HG02885 (cell line): ENCODE data around the gene MACROD2.
"Not testable (repeated sequence)": the region's sequence is repeated elsewhere in the genome, so short reads cannot be mapped to it uniquely, and the experiment has no call there.

Source experiments
- ATAC-seq: cut with Tn5 transposase; IDR thresholded peaks from one replicate; pipeline ENCODE4 v1.9.1; 2021; ENCODE audit warnings: mild to moderate bottlenecking; ENCODE audit not compliant: unreplicated experiment, poor library complexity

The MACROD2 gene

GRCh38 chr20:15091421-15092037 is 1096.2 kb downstream of the MACROD2 start:
- no peak for ATAC-seq

GRCh38 chr20:15098351-15098750 is 1103.0 kb downstream of the MACROD2 start:
- no peak for ATAC-seq

DNA sequence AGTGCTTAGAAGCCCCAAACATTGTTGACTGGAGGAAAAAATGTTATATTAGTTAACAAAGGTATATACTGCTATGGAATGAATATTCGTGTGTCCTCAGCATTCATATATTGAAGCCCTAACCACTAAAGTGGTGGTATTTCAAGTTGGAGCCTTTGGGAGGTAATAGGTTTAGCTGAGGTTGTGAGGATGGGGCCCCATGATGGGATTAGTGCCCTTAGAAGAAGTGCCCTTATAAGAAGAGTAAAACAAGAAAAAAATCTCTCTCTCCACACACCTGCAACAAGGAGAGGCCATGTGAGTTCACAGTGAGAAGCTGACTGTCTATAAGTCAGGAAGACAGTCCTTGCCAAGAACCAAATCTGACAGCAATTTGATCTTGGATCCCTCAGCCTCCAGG is 1103.8 kb downstream of the MACROD2 start:
- no peak for ATAC-seq

DNA sequence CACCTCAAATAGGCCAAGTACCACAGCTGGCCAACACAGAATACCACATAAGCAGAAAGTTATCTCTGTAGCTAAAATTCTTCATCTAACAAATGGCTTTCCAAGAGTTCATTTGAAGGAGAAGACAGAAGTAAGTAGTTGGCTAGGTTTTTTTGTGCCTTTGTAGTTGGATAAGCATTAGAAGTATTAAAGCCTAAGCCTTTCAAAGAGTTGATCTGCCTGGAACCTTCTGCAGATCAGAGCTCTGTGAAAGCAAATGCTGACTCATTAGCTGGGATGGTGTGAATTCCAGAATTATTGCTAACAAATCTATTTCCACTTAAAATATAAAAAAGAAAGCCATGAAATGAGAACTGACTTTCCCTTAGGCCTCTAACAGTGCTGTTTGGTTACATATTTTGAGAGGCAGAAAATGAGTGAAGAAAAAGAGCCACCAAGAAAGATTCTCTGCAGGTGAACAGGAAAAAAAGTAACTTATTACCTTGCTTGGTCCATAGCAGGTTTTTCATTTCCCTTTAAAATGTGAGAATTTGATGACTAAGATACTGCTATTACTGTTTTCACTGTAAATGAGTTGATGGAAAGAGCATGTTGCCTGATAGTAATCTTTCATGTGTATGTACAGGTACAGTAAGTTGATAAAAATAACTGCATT is 1105.3 kb downstream of the MACROD2 start:
- no peak for ATAC-seq

DNA sequence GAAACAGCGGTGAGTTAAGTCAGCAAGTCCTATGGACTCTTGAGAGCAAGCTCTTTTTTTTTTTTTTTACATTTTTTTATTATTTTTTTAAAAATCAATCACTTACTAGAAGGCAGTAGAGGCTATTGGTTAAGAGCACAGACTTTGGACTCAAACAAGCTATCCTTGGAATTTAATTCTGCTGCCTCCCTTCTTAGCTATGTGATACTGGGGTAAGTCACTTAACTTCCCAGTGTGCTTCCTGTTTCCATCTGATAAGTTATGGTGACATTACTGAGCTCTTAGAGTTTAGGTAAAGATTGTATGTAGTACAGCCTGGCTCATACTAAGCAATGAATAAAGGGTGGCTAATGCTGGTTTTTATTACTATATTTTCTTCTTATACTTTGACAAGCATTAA is 1112.6 kb downstream of the MACROD2 start:
- no peak for ATAC-seq

DNA sequence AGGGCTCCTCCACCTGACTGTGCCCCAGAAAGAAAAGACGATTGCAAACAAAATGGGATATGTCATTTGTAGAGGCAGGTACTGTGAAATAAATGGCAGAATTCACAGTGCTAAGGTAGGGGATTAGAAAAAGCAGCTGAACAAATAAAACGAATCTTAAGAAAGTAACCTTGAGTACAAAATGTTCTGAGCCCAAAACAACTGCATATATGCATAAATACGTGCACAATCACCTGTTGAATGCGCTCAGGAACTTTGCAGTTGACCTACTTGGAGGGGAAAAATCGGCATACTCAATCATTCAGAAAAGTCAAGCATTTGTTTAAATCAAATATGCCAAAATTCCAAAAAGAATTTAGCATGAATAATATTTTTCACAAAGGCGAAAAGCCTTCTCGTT is 1114.2 kb downstream of the MACROD2 start:
- ATAC-seq = no peak

DNA sequence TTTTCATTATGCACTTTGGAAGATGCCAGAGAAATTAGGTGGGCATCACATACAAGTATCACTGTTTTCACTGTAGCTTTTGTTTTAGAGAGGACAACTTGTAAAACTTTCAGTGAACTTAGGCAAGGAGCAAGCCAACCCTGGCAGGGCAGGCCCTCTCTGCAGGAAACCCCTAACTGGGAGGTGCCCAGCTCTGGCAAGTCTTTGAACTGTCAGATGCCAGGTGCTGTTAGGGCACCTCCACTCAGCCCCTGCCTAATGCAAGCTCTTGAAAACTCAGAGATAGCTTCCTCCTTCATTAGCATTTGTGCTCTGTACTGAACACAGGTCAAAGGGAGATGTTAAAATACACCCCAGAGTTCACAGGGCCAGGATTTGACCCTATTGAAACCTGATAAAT is 1116.3 kb downstream of the MACROD2 start:
- ATAC-seq = no peak

- ATAC-seq = no peak
Measured at GRCh38 chr20:15113144-15113773, 1117.9 kb downstream of the MACROD2 start.

DNA sequence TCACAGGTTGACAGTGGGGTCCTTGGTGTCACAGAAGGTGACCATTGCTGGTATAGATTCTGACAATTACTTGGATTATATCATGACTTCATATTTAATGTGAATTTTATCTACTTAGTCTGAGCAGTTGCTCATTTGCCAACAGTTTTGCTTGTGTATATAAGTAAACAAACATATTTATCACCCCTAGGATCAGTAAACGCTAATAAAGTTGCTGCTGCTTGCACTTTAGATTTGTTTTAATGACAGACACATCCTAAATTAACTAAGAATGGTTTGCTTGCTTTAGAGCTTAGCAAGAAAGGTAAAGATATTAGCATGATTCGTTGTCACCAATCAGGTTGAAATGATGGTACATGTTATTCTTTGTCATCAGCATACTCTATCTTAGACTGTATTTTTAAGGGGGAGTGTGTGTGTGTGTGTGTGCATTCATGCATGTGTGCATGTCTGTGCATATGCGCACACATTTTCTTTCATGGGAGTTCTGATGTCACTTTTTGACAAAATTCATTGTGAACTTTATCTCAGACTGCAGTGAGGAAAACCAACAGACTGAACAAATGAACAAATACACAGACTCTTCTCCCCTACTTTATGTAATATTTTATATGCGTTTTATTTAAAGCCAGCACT is 1124.7 kb downstream of the MACROD2 start:
- ATAC-seq = no peak

DNA sequence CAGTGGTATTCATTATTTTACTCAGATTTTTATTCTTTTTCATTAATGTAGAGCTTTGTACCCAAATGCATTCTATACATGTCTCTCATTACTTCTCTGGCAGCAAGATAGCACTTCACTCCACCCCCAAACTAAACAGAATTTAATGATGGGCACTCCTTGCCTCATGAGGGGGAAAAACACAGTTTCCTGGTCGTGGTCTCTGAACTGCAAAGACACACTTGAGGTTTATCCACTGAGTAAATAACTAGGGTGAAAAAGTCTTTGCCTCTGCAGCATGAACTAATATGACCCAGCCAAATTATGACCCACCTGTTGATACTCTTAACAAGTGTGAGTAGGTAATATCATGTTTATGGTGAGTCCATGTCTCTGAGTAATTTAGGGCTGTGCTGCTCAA is 1127.3 kb downstream of the MACROD2 start:
- ATAC-seq = no peak

GRCh38 chr20:15131176-15131575 is 1135.9 kb downstream of the MACROD2 start:
- ATAC-seq = no peak

- ATAC-seq = no peak
Measured at GRCh38 chr20:15138548-15139126, 1143.3 kb downstream of the MACROD2 start.

DNA sequence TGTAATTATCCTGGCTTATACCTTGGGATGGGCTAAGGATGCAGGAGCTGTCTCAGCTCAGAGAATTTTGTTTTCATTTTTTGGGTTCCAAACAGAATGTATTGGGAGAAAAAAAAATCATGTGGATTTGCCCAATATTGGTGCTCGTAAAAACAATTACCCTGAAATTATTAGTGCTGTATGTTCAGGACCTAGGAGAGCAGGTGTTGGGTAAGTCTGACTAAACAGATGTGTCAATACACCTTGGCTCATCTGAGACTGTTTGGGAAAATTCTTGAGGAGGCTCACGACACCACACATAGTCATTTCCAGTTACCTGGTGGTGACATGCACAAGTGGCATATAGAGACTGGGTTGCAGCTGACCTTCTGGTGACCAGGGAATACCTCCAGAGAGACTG is 1144.2 kb downstream of the MACROD2 start:
- ATAC-seq = no peak

DNA sequence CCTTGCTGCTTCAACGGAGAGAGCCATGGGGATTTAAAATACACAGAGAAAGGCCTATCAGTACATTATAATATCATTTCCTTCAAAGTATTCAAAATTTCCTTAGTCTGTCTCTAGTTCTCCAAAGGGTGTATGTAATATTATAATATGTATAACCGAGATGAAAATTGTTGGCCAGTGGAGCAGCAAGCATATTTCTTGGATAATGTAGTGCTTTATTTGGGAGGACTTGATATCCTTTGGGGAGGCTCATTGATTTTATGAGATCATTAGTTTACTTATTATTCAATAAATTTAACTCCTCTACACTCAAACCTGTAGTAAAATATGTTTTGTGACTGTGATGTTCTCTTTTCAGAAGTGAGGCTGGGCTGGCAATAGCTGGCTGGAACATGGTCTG is 1145.0 kb downstream of the MACROD2 start:
- no peak for ATAC-seq

- ATAC-seq = not testable (repeated sequence)
Measured at GRCh38 chr20:15140940-15141339, 1145.6 kb downstream of the MACROD2 start.

DNA sequence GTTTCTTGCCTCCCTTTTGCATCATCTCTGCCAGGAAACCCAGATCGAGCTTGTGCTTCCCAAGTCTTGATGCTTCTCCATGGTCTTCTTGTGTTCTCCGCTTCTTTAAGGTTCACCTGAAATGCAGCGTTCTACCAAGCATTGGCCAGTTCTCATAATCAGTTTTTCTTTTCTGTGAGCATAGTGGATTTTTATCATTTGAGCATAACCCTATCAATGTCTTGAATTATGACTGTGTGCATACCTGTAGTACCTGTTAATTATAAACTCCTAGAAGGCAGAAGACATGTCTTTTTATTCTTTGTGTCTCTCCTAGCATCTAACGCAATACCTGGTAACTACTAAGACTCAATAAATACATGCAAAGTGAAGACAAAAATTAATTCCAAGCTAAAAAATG is 1146.5 kb downstream of the MACROD2 start:
- no peak for ATAC-seq

DNA sequence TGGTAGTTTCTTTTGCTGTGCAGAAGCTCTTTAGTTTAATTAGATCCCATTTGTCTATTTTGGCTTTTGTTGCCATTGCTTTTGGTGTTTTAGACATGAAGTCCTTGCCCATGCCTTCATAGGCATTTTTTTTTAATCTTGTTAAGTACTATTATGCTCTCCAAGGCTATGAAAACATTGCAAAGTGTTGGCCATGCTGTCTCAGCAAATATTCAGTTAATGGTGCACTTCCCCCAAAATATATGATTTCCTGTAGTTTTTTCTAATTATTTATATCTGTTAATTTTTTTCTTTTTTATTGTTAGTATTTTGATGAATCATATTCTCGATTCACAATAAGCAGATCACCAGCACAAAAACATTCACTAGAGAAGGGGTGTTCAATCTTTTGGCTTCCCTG is 1148.2 kb downstream of the MACROD2 start:
- no peak for ATAC-seq

- ATAC-seq = no peak
Measured at GRCh38 chr20:15144916-15145315, 1149.6 kb downstream of the MACROD2 start.

- ATAC-seq = no peak
Measured at GRCh38 chr20:15146948-15147347, 1151.6 kb downstream of the MACROD2 start.

GRCh38 chr20:15154070-15154469 is 1158.8 kb downstream of the MACROD2 start:
- no peak for ATAC-seq

GRCh38 chr20:15155848-15156401 is 1160.6 kb downstream of the MACROD2 start:
- no peak for ATAC-seq
